BJ (cell line): ENCODE results near the gene TIA1. TPM values are rescaled to one million over a fixed set of nuclear protein-coding genes. Genes with fewer than 3 reads are reported as not detected.

Experiments
- CTCF ChIA-PET: fragments of 350-600 bp; formaldehyde crosslinking; extraction: SDS; loops from one replicate; lab custom pipeline; 2021; ENCODE audit warnings: antibody characterized with exemption, inconsistent platforms; lab: Yijun Ruan, JAX
- POLR2A ChIA-PET: fragments of 300-600 bp; sonication (Branson Sonifier 250); formaldehyde crosslinking; extraction: SDS; loops from one replicate; lab custom pipeline; 2021; ENCODE audit warnings: antibody characterized with exemption; lab: Charles Lee
- DNase-seq: peaks from one replicate; pipeline ENCODE4 v3.0.0-alpha.2; 2011; ENCODE audit warnings: low read depth
- H3K27me3 ChIP-seq: 2 replicates; pipeline ENCODE4 v1.6.0; 2011; ENCODE audit warnings: low read length; ENCODE audit not compliant: control insufficient read depth, insufficient read depth
- H3K36me3 ChIP-seq: 2 replicates; pipeline ENCODE4 v1.5.1; 2011; ENCODE audit warnings: low read length; ENCODE audit not compliant: control insufficient read depth, insufficient read depth
- H3K4me3 ChIP-seq: 2 replicates; pipeline ENCODE4 v1.5.1; 2011; ENCODE audit warnings: low read depth, mild to moderate bottlenecking, control low read depth, low read length
- polyA plus RNA-seq: library from polyadenylated mRNA; depleted of rRNA; stranded (reverse); fragments of >200 nt; gene quantifications from 2 replicates; pipeline ENCODE4 v1.2.3, GENCODE V29; 2011; rRNA removed
- small RNA-seq: library from RNA; depleted of rRNA; stranded (forward); fragments of <200 nt; gene quantifications from one replicate; pipeline ENCODE3, GENCODE V24; 2012; ENCODE audit warnings: low replicate concordance, low read depth; ENCODE audit not compliant: insufficient read length
- TF ChIP-seq, protein P1 (sequence below): IDR thresholded peaks from 2 replicates; pipeline ENCODE4 v1.5.1; 2011; ENCODE audit warnings: low read depth, mild to moderate bottlenecking, control low read depth, inconsistent platforms, low read length, moderate library complexity; ENCODE audit not compliant: insufficient read depth

TIA1 gene
- polyA plus RNA-seq, 1 experiment = 60.1 TPM

DNA sequence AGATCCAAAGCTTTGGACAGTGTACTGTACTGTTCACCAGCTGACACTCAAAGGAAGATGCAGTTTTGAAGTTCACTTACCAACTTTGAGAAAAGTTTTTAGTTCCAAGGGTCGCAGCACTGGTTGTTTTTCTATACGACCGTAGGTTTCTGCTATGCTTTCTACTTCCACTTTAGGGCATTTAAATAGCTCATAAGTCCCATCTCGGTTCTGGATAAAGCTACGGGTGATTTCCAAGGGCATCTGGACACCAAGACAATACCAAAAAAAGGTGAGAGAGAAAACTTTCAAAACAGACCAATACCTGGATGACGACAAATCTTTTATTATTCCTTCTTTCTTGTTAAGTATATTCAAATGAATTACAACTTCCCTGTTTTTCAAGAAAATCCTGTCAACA, 87.9 kb downstream of the TIA1 start:
- Histone ChIP-seq H3K4me3 (no peak overlapping the region), H3K27me3 (no peaks in the 10 kb centered on the region), H3K36me3 (peaks cover 2% of the 10 kb centered on the region)
- ChIA-PET CTCF (no interaction called here), POLR2A (no interaction called here)
- TF ChIP-seq, protein P1, sequence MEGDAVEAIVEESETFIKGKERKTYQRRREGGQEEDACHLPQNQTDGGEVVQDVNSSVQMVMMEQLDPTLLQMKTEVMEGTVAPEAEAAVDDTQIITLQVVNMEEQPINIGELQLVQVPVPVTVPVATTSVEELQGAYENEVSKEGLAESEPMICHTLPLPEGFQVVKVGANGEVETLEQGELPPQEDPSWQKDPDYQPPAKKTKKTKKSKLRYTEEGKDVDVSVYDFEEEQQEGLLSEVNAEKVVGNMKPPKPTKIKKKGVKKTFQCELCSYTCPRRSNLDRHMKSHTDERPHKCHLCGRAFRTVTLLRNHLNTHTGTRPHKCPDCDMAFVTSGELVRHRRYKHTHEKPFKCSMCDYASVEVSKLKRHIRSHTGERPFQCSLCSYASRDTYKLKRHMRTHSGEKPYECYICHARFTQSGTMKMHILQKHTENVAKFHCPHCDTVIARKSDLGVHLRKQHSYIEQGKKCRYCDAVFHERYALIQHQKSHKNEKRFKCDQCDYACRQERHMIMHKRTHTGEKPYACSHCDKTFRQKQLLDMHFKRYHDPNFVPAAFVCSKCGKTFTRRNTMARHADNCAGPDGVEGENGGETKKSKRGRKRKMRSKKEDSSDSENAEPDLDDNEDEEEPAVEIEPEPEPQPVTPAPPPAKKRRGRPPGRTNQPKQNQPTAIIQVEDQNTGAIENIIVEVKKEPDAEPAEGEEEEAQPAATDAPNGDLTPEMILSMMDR = no peak
- no peak for DNase-seq

Small RNA genes lying within 50 kb of the gene (small RNA-seq; reads per million reads assigned to genes)
- not detected for gene AC016700.2
- gene MIR1285-2 = not detected

Other genes starting within 250 kb of the TIA1 start
- gene PCBP1, start 161.2 kb downstream of the TIA1 start, polyA plus RNA-seq = 59.2 and 87.4 TPM in 2 replicates
- 9.8 and 12.1 TPM in 2 replicates for gene C2orf42, start 57.6 kb downstream of the TIA1 start, polyA plus RNA-seq
- gene PCYOX1, start 9.5 kb upstream of the TIA1 start, polyA plus RNA-seq = 31.1 and 66.4 TPM in 2 replicates
- gene SNRPG, start 45.1 kb upstream of the TIA1 start, polyA plus RNA-seq = 88.6 and 118 TPM in 2 replicates
- gene FAM136A, start 53.4 kb upstream of the TIA1 start, polyA plus RNA-seq = 22.9 and 28.3 TPM in 2 replicates